ENCODE data around the gene METTL25. TPM values are rescaled to one million over a fixed set of nuclear protein-coding genes. Genes with fewer than 3 reads are reported as not detected.

Gene METTL25
- total and polyA plus RNA-seq, 2 of the 8 experiments (the other 6 are each of a cell fraction or from before 2014, with no cell fraction given) = 2.4 to 8.3 TPM

GRCh38 chr12:82474181-82474797 is 116.0 kb downstream of the METTL25 start (continued):
- no peak for TF ChIP-seq NRF1 (IDR thresholded peaks at IDR 0.05; ENCODE audit: low read depth, low read length)
- TF ChIP-seq SP4 (IDR thresholded peaks at IDR 0.05; ENCODE audit: low read length) = no peak
- no peak for TF ChIP-seq BRCA1 (IDR thresholded peaks at IDR 0.05; ENCODE audit: low read depth, low read length)
- TF ChIP-seq EGR1 (IDR thresholded peaks at IDR 0.05; ENCODE audit: borderline replicate concordance, low read depth, low read length) = no peak
- no peak for TF ChIP-seq RXRA (IDR thresholded peaks at IDR 0.05; ENCODE audit: insufficient read depth, low read depth, low read length)
